ENCODE data around the gene SH3PXD2A.
"Not testable (repeated sequence)": the region's sequence is repeated elsewhere in the genome, so short reads cannot be mapped to it uniquely, and the experiment has no call there.

Gene SH3PXD2A

GRCh38 chr10:103739039-103739764 lies 116.2 kb downstream of the SH3PXD2A start:
- DNase-seq: no peak

GRCh38 chr10:103737735-103738367 lies 117.5 kb downstream of the SH3PXD2A start:
- DNase-seq: no peak

GRCh38 chr10:103736763-103737162 lies 118.6 kb downstream of the SH3PXD2A start:
- DNase-seq: no peak

GRCh38 chr10:103736044-103736443 lies 119.3 kb downstream of the SH3PXD2A start:
- DNase-seq: no peak

GRCh38 chr10:103734731-103735130 lies 120.6 kb downstream of the SH3PXD2A start:
- no peak for DNase-seq

- no peak for DNase-seq
Measured at GRCh38 chr10:103733045-103733419, 122.3 kb downstream of the SH3PXD2A start.

GRCh38 chr10:103732339-103733044 lies 122.9 kb downstream of the SH3PXD2A start:
- no peak for DNase-seq

GRCh38 chr10:103731609-103732270 lies 123.6 kb downstream of the SH3PXD2A start:
- no peak for DNase-seq

GRCh38 chr10:103731026-103731425 lies 124.3 kb downstream of the SH3PXD2A start:
- DNase-seq: not testable (repeated sequence)

- DNase-seq: no peak
Measured at GRCh38 chr10:103729851-103730250, 125.5 kb downstream of the SH3PXD2A start.

GRCh38 chr10:103727991-103728689 lies 127.2 kb downstream of the SH3PXD2A start:
- no peak for DNase-seq

GRCh38 chr10:103727546-103727963 lies 127.8 kb downstream of the SH3PXD2A start:
- no peak for DNase-seq

GRCh38 chr10:103726637-103727036 lies 128.7 kb downstream of the SH3PXD2A start:
- no peak for DNase-seq

GRCh38 chr10:103725242-103725641 lies 130.1 kb downstream of the SH3PXD2A start:
- DNase-seq: no peak

- DNase-seq: no peak
Measured at GRCh38 chr10:103724771-103725170, 130.6 kb downstream of the SH3PXD2A start.

- no peak for DNase-seq
Measured at GRCh38 chr10:103724074-103724473, 131.3 kb downstream of the SH3PXD2A start.

GRCh38 chr10:103723557-103723956 lies 131.8 kb downstream of the SH3PXD2A start:
- DNase-seq: no peak

GRCh38 chr10:103722632-103723031 lies 132.7 kb downstream of the SH3PXD2A start:
- DNase-seq: no peak

- no peak for DNase-seq
Measured at GRCh38 chr10:103720964-103721335, 134.4 kb downstream of the SH3PXD2A start.

- no peak for DNase-seq
Measured at GRCh38 chr10:103720328-103720963, 134.9 kb downstream of the SH3PXD2A start.

GRCh38 chr10:103719036-103719435 lies 136.3 kb downstream of the SH3PXD2A start:
- DNase-seq: no peak

GRCh38 chr10:103718247-103718620 lies 137.1 kb downstream of the SH3PXD2A start:
- DNase-seq: no peak

Measured in CD4-positive, alpha-beta T cell treated with Interleukin-17A for 1 hour (primary cell).